Stimulated activated CD4-positive, alpha-beta T cell treated with anti-CD3 and anti-CD28 coated beads, Interleukin-1b, Interleukin-23, amount 100 ng/mL, for 24 hours (primary cell): ENCODE results near the gene VPS13C.

Source experiments
- DNase-seq, 4 experiments: peaks; one replicate each; pipeline ENCODE4 v3.0.0-alpha.2; 2020; ENCODE audit warnings: low read depth in 4 of 4, low spot score in 1 of 4

VPS13C gene

DNA sequence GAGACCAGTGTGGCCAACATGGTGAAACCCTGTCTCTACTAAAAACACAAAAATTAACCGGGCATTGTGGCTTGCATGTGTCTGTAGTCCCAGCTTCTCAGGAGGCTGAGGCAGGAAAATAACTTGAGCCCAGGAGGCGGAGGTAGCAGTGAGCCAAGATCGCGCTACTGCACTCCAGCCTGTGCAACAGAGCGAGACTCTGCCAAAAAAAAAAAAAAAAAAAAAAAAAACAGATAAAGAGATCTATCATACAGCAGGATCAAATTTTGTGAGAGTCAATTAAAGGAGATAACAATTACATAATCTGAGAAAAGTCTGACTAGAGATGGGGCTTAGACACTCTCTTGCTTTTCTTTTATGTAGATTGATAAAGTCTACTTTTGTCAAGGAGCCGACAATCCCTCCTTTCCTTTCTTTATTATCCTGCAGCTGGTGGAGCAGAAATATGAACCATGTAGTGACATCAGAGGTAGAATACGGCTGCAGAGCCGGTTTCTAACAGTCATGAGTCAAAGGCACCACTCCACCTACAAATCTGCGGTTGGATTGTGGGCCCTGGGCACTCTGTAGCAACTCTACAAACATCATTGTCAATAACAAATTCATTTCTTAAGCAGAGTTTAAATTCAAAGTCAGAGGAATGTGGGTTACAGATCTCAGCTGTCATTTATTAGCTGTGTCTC is 15.5 kb upstream of the VPS13C start:
- no peak for DNase-seq

GRCh38 chr15:62071711-62072308 is 11.6 kb upstream of the VPS13C start:
- DNase-seq, result no peak

GRCh38 chr15:62069551-62069950 is 9.3 kb upstream of the VPS13C start:
- DNase-seq, result no peak

DNA sequence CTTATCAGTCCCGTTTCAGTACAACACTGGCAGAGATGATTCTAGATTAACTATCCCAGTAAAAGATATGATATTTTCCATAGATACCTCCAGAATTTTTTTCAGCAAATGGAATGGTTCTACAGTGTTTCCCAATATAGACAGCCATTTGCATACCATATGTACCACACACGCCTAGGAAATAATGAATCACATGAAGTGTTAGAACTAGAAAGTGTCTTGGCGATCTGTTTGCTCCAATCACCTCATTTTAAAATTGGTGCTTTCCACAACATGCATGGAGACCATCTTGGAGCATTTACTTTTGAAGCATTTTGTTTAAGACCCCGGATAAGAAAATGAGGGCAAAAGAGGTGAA is 8.5 kb upstream of the VPS13C start:
- no peak for DNase-seq

GRCh38 chr15:62068071-62068809 is 8.0 kb upstream of the VPS13C start:
- peak in 1 of 4 experiments; percentile 10 for DNase-seq

- peak in 1 of 4 experiments; percentile 5 for DNase-seq
Measured at GRCh38 chr15:62067448-62068044, 7.3 kb upstream of the VPS13C start.

DNA sequence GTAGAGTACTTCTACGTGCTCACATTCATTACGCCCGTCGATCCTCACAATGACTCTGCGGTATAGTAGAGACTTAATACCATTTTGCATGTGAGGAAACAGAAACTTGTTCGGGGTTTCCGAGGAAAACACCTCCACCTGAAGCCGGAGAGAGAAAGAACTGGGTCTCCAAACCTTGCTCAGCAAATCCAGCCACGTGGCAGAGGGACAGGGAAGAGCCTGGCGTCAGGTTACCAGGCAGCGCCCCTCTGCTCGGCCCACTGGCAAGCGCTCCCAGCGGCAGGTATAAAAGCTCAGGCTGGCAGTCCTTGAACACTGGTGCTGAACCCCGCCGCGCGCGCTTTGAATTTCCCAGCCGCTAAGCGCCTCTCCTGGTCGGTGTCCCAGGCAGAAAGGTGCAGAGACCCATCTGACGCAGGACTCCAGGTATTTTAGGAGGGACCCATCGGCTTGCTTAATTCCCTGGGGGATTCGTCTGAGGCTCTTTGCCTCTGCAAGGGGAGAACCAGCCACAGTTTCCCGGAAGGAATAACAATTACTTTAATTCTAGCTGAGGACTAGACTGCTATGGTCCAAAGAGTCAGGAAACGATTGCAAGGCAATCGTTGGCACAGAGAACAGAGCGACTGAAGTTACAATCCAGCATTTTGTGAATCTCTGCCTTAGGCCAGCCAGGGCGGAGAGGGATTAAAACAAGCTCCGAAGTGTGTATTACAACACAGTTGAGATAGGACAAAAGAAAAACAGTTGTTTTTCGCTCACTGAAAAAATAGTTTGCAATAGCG is 6.6 kb upstream of the VPS13C start, which contains the start of gene C2CD4A:
Gene C2CD4A, plus strand, starts transcription at position 315 of the 785 bp plus-strand sequence. CDS start 637 bp downstream, outside the sequence.
- peak in 2 of 4 experiments; percentile 29 to 32 for DNase-seq

DNA sequence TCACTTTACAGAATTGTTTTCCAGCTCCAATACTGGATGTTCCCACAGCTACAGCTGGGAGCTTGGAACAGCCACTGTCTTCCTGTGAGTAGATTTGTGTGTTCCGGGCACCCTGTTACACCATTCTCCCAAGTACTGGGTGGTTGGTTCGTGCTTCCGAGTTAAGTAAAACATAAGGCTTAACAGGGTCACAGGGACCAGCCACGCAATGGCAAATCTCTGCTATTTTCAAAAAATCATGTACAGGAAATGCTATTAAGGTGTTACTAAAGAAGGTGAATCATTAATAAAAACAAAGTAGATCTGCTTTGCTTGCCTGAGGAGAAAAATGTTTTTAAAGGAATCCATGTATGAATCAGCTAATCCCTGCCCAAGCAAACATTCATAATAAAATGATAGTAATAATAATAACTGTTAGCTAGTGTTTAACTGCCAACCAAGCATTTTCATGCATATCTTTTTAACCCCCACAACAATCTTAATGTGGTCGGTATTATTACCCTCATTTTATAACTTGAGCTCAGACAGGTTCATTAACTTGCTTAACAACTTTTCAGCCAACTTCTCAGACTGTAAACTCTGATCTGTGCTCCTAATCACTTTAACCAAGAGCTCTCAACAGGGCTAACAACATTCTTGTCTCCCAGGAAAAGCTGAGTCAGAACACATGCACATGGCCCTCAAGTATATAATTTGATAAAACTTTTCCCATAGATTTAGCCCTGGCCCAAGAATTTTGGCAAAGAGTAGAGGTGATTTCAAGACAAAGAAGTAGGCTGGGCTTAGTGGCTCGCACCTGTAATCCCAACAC is 3.8 kb upstream of the VPS13C start:
- no peak for DNase-seq

GRCh38 chr15:62060896-62061280 is 641 bp upstream of the VPS13C start:
- no peak for DNase-seq

DNA sequence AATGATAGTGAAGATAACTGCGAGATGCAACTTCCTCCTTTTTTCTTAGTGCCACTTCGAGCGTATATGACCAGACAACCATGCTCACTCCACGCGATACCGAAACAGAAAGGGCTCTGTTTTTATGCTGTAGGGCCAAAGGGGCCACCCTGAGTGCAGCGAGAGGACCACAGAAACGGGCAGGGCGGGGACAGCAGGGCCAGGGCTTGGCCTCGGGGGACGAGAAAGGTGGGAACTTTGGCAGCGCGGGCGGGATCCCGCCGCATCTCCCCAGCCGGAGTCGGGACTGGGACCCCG is 483 bp downstream of the VPS13C start:
- peak in 3 of 4 experiments; percentile 18 to 41 (median 26) for DNase-seq

GRCh38 chr15:62059108-62059815 is 985 bp downstream of the VPS13C start:
- no peak for DNase-seq

GRCh38 chr15:62058327-62059028 is 1.8 kb downstream of the VPS13C start:
- no peak for DNase-seq

GRCh38 chr15:62057341-62057980 is 2.8 kb downstream of the VPS13C start:
- no peak for DNase-seq

GRCh38 chr15:62054979-62055378 is 5.3 kb downstream of the VPS13C start:
- no peak for DNase-seq

DNA sequence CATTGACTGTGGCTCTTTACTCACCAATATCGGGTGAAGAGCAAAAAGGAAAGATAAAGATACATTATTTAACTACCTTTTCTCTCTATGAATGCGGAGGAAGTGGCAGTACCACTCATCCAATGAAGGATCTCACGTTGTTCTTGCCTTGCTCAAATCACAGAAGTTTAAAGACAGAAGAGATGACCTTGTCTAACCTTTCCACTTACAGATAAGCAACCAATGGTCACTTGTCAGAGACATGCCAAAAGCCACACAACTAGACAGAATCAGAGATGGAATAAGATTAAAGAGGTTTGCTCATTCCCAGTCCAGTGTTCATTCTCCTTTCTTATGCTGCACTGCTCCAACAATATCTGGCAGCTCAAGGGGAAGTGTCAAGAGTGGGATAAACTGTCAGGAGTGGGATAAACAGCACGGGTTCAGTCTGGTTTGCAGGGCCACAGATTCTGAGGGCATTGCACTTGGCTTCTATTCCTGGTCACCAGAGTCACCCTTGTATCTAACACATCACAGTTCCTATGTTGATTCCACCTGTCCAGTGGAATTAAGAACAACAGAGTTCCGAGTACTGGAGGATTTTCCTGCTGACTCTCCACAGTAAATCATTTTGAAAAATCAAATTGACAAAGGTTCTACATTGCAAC is 6.7 kb downstream of the VPS13C start:
- no peak for DNase-seq

GRCh38 chr15:62052713-62053112 is 7.5 kb downstream of the VPS13C start:
- no peak for DNase-seq

DNA sequence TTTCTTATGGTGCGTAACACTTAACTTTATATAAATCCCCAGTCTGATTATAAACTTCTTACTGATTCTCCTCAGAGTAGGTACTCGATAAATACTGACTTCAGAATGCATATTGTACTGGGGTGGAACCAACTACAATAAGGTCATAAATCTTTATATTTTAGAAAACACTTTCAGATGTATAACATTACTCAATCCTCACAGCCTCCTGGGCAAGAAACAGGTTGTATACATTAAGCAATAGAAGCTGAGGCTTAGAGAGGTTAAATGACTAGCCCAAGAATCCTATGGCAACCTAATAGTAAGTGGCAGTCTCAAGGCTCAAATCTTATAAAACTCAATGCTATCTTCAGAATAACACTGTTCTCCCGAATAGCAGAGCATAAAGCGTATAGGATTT is 9.1 kb downstream of the VPS13C start:
- DNase-seq, result no peak

GRCh38 chr15:62050115-62050514 is 10.1 kb downstream of the VPS13C start:
- no peak for DNase-seq
